GM19397 (cell line): Measurements from ENCODE around the gene SEPHS1.
"Not testable (repeated sequence)": the region's sequence is repeated elsewhere in the genome, so short reads cannot be mapped to it uniquely, and the experiment has no call there.

Experiments
- ATAC-seq: cut with Tn5 transposase; IDR thresholded peaks from one replicate; pipeline ENCODE4 v1.9.1; 2021; ENCODE audit warnings: mild to moderate bottlenecking, moderate library complexity; ENCODE audit not compliant: unreplicated experiment

Gene SEPHS1, protein sequence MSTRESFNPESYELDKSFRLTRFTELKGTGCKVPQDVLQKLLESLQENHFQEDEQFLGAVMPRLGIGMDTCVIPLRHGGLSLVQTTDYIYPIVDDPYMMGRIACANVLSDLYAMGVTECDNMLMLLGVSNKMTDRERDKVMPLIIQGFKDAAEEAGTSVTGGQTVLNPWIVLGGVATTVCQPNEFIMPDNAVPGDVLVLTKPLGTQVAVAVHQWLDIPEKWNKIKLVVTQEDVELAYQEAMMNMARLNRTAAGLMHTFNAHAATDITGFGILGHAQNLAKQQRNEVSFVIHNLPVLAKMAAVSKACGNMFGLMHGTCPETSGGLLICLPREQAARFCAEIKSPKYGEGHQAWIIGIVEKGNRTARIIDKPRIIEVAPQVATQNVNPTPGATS

GRCh38 chr10:13348216-13349017 lies at the start of gene SEPHS1:
Gene SEPHS1, minus strand, starts transcription at chr10:13348293. Its CDS starts 3,343 bp downstream, at chr10:13344950.
- ATAC-seq: peak; percentile 55

- ATAC-seq: no peak
Observed at GRCh38 chr10:13397052-13397451, 49.0 kb upstream of the SEPHS1 start.

- ATAC-seq: no peak
Observed at GRCh38 chr10:13396369-13396768, 48.3 kb upstream of the SEPHS1 start.

GRCh38 chr10:13395540-13395939 lies 47.4 kb upstream of the SEPHS1 start:
- ATAC-seq: no peak

DNA sequence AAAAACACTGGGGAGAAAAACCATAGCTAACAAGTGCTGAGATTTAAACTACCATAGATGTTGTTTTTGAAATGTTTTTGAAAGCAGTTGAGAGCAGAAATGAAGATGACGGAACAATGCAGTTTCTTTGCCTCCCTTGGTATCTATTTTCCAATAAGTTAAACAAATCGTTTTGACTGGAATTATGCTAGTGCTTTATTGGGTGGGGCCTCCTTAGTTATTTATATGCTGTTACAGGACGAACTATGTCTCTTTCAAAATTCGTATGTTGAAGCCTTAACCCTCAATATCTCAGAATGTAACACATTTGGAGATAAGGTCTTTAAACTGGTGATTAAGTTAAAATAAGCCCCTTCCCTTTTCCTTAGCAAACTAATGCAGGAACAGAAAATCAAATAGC lies 45.5 kb upstream of the SEPHS1 start:
- no peak for ATAC-seq

DNA sequence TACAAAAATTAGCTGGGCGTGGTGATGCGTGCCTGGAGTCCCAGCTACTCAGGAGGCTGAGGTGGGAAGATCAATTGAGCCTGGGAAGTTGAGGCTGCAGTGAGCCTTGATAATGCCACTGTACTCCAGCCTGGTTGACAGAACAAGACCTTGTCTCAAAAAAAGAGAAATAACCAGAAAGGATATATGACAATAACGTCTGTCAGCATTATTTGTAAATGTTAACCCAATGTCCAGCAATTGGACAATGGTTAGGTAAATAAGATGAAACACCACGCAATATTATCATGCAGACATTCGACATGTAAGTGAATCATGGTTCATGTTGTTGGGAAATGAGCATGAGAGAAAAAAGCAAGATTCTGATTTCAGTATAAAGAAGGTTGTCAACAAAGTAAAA lies 44.6 kb upstream of the SEPHS1 start:
- ATAC-seq: no peak

DNA sequence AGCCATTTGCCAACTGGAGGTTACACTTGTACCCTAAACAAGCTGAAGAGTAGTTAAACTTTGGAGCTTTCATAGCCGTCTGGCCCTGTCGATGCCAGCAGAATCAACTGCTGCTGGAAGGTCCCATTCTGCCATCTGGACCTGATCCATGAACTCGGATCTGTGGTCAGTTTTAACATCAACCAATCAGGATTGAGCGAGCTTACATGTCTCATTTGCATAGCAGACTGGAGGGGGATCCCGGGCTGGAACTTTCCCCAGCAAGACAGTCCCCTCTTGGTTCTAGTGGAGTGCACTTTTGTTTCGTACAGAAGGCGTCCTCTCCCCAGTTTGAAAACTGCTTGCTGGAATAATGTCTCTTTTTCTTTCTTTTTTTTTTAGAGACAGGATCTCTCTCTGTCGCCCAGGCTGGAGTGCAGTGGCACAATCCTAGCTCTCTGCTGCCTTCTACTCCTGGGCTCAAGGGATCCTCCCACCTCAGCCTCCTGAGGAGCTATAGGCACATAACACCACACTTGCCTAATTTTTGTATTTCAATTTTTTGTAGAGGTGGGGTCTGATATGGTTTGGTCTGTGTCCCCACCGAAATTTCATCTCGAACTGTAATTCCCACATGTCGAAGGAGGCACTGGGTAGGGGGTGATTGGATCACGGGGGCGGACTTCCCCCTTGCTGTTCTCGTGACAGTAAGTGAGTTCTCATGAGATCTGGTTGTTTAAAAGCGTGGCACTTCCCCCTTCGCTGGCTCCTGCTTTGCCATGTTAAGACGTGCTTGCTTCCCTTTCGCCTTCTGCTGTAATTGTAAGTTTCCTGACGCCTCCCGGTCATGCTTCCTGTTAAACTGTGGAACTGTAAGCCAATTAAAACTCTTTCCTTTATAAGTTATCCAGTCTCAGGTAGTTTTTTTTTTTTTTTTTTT lies 42.8 kb upstream of the SEPHS1 start:
- no peak for ATAC-seq

DNA sequence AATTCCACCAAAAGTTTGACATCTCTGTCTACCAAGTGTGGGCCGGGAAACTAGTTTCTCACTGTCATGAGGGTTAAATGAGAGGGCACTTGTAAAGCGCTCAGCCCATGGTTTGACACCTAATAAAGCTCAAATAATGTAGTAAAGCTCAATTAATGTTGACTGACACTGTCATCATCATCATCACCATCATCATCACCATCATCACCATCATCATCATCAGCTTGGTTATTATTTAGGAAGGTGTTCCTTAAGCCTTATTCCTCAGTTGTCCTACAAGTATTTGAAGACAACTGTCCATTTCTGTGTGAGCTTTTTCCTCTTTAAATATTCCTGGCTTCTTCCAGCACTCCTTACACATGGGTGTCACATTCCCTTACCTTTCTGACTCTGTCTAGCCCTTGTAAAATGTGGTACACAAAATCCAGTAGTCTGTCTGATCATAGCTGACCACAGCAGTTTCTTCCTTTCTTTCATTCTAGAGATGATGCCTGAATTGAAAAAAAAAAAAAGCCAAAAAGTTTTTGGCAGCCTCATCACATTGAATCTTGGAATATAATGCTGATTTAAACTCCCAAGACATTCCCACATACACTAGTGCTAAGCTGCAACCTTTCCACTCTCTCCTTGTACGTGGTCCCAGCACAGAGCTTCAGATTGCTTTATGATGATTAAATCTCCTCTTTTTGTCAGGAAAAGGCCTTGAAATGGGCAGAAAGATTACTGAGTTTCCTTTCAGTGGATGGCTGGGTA lies 40.6 kb upstream of the SEPHS1 start:
- ATAC-seq: no peak

DNA sequence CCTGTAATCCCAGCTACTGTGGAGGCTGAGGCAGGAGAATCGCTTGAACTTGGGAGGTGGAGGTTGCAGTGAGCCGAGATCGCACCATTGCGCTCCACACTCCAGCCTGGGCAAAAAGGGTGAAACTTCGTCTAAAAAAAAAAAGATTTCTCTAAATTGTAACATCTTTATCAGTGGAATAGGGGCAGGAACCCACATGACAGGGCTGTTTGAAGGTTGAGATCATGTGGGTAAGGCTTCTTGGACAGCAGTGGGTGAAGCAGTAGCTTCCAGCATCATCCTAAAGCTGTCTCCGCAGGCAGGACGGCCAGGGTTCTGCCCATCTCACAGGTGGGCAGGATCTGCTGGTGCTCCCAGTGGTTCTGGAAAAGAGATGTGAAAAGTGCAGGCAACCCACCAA lies 37.9 kb upstream of the SEPHS1 start:
- ATAC-seq: no peak

- no peak for ATAC-seq
Observed at GRCh38 chr10:13383399-13383761, 35.3 kb upstream of the SEPHS1 start.

GRCh38 chr10:13382703-13383398 lies 34.8 kb upstream of the SEPHS1 start:
- no peak for ATAC-seq

GRCh38 chr10:13379061-13379460 lies 31.0 kb upstream of the SEPHS1 start:
- not testable (repeated sequence) for ATAC-seq

- no peak for ATAC-seq
Observed at GRCh38 chr10:13376746-13377145, 28.7 kb upstream of the SEPHS1 start.

GRCh38 chr10:13376297-13376696 lies 28.2 kb upstream of the SEPHS1 start:
- no peak for ATAC-seq

- ATAC-seq: no peak
Observed at GRCh38 chr10:13375791-13376190, 27.7 kb upstream of the SEPHS1 start.

- no peak for ATAC-seq
Observed at GRCh38 chr10:13373644-13374043, 25.6 kb upstream of the SEPHS1 start.

GRCh38 chr10:13372524-13372923 lies 24.4 kb upstream of the SEPHS1 start:
- ATAC-seq: no peak

DNA sequence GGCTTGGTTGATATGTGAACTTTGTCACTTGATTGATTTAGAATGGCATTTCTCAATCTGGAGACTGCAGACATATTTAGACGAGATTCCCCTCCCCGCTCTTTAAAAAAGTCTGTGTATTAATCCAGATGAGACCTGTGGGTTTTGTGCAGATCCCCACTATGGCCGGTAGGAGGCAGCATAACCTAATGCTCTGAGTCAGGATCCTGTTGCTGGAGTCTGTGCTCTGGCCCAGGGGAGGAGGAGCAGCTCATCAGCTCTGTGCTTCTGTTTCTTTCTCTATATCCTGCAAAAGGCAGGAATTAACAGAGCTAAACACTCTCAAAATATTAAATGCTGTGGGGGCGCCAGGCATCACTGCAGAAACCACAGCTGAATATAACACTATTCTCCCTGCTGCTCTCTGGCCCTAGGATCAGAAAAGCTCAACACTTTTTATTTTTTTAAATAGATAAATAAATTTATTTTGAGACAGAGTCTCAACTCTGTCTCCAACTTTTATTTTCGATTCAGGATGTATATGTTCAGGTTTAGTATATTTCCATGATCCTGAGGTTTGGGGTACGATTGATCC lies 23.9 kb upstream of the SEPHS1 start:
- peak; percentile 84 for ATAC-seq

DNA sequence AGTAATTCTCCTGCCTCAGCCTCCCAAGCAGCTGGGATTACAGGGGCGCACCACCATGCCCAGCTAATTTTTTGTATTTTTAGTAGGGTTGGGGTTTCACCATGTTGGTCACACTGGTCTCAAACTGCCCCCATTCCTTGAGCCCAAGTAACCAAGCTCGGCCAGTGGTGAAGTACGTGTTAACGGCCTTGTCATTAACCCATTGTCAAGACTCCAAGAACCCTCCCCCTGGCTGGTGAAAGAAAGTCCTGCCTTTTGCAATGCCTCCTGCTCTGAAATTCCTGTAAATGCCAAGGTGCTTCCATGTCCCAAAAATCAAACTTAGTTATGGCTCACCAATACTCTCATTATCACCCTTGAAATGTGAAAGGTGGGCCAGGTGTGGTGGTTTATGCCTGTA lies 18.8 kb upstream of the SEPHS1 start:
- no peak for ATAC-seq
